MV-4-11 (cell line): ENCODE measurements around the gene ADAMTS18.

Experiments
- DNase-seq: peaks from one replicate; lab custom pipeline; 2025; lab: John Stamatoyannopoulos, UW

ADAMTS18 gene

DNA sequence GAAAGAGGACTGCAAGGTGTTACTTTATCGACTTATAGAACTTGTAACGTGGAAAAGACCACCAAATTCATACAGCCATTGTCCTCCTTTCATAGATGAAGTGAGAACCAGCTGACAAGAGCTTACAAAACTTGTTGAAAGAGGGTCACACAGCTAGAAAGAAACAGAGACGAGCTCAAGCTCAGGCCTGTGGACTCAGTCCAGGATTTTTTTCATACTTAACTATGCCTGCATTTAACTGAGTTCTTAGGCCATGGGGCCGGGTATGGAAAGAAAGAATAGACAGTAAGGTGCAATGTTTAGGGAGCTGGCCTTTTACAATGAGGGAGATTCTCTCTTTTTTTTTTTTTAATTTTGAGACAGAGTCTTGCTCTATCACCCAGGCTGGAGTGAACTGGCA, 106.1 kb downstream of the ADAMTS18 start:
- DNase-seq = no peak

DNA sequence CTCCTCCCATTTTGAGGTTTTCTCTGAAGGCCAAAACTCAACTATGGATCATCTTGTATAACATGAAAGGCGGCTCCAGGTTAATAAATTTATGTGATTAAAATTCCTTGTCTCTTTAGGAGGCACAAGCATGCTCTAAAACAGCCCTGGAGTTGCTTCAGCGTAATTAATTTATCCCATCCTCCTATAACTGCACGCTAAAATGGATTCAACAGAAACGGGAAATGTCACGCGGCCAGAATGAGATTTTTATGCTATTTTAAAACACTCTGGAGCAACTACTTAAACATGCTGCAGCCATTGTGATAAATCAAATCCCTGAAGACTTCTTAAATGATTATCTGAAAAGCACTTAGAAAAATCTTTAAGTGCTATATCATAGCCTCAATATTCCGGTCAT, 106.6 kb downstream of the ADAMTS18 start:
- no peak for DNase-seq

DNA sequence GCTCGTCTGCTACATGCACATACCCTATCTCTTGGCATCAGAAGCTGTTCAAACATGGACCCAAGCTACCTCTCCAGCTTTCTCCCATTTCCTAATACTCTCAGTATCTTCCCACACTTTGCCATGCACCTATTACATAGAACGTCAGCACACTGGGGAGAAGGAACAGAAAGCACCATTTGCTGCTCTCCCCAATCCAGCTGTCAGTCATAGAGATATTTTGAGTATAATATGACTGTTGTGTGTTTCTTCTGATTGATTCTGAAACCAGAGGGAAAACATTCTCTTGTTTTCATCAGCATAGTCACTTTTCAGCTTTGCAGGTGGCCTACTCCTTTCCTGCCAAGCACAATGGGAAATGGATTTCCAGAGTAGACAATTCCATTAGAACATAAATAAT, 107.1 kb downstream of the ADAMTS18 start:
- DNase-seq = no peak

DNA sequence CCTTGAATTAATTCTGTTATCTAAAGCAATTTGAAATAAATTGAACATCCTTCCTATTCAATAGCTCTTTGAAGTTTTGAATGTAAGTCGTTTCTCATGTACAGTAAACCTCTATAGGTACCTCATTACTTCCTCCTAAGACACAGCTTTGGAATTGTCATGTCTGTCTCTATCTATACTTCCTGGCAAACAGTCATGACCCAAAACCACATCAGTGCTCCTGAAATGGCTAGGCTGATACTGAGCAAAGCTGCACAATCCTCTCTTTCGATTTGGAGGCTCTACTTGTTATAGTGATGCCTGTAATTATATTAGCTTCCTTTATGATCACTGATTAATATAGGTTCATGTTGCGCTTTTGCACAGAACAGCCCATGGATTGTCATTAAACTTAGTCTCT, 110.1 kb downstream of the ADAMTS18 start:
- no peak for DNase-seq

DNA sequence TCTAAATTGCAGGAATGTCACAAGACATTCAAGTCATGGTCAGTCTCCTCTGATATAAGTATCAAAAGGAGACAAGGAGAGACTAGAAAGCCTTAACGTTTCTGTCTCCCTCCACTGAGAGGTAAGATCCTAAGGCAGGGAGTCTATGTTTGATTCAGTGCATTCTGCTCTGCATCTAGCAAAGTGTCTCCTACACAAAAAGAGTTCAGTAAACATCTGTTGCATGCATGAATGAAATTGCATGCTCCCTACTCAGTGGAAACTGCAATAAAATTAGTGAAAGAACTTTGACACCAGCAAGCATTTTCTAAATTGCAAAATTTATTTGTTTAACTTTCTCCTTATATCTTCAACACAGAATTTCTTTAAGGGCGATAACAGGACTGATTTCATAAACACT, 111.1 kb downstream of the ADAMTS18 start:
- DNase-seq = no peak

DNA sequence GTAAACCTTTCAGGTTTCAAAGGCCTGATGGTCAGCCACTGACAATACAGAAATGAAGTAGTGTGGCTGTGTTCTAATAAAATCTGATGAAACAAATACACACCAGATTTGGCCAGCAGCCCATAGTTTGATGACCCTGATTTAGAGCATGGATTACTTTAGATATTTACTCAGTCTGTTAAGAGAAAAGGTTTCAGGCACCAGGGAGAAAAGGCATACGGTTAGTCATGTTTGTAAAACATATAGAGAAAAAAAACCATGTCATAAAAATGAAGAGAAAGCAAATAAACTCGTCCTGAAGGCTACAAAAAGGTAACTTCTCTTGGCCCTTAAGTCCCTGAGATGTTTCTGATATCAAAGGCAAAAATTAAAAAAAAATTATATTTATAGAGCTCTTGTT, 112.1 kb downstream of the ADAMTS18 start:
- DNase-seq = no peak

DNA sequence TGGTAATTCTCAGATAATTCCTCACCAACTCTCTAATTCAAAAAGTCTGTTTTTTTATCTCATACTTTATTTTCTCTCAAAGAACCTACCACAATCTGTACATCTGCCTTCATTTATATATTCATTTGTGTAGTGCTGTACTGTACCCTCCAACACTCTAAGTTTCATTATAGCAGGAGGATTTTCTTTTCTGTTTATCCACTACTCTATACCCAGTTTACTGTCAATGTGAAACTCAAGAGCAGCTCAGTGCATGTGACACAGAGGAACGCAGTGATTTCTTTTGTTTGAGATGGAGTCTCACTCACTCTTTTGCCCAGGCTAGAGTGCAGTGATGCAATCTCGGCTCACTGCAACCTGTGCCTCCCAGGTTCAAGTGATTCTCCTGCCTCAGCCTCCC, 117.8 kb downstream of the ADAMTS18 start:
- DNase-seq = no peak

DNA sequence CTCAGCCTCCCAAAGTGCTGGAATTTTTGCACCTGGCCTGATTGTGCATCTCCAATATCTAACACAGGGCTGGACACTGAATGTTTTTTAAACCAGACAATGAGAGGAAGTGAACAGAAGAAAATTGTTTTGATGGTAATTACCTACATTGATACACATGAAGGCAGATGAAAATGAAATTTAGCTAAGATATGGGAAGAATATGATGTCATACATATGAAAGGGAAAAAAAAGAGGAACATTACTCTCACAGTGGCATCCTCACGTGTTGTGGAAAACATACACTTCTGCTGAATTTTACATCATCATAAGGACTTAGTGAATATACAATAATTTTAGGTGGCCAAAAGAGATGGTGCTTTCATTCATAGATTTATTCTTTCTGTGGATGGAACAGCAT, 124.0 kb downstream of the ADAMTS18 start:
- DNase-seq = no peak

DNA sequence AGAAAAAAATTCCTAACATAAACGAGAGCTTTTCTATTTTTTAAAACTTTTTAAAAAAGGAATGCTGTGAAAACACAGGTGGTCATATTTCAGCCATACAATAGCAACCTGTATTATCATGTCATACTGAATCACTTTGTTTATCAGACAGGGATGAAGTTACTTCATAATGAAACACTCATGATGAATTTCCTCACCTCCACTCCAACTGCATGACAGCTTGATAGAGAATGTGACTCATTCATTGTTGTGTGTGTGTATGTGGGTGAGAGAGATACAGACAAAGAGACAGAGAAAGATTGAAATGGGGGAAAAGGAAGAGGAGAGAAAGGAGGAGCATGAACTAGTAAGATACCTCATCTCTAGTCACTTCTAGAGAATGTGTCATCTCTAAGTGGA, 126.7 kb downstream of the ADAMTS18 start:
- no peak for DNase-seq

DNA sequence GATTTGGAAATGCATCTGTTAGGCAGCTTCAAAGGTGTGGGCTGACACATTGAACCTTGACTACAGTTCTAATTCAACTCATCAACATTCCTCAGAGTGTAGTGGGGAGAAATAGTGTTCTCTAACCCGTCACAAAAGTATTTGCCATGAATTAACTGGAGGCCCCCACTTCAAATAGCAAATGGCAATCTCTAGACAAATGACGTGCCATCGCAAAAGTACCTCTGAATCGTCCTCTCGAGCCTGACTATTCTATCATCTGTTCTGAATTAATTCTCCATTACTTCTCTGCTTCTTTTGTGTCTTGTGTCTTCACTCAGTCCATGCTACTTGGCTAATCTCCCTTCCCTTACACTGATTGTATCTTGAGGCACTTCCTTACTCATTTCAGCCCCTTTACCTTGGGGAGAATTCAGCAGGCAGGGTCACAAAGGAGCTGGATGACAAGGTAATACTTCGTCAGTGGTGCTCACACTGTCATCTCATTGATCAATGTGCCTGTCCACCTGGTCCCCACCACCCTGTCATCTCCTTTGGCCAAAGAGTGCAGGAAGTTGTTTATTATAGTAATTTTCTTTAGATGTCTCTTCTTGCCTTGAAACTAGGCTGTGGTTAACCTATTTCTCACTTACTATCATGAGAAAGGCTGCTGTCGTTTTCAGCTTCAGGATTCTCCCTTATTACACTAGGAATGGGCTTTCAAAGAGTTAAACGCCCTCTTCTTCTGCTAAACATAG, 127.2 kb downstream of the ADAMTS18 start:
- DNase-seq = no peak

DNA sequence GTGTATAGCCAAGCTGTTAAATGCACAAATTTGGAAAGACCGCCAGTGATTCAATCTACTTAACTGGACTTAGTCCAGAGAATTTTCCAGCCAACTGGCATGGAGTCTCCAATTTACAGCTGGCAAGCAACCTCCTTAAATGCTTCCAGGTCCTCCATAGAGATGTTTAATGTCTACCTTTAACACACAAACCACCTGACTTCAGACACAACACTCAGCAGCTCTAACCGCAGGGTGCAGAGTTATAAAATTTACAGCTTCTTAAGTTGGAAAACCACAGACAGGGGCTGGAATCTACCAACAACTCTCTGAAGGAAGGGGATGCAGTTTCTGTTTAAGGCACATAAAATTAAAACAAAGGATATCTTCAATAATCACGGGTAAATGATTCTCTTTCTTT, 128.8 kb downstream of the ADAMTS18 start:
- no peak for DNase-seq

DNA sequence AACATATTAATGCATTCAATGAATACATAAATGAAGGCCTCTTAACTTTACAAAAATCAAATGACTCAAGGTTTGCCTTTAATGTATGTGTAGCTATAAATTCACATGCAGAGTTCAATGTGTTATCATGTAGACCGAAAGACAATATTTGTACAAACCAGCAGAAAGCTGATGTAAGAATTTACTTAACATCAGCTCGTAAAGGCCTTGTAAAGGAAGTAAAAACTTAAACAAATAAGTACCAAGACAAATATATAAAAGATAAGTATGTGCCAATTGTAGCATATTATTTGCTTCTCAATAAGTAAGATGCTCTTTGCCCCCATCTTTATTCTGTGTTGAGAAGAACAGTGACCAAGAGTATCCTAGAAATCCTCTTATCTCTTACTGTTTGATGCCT, 130.0 kb downstream of the ADAMTS18 start:
- no peak for DNase-seq

DNA sequence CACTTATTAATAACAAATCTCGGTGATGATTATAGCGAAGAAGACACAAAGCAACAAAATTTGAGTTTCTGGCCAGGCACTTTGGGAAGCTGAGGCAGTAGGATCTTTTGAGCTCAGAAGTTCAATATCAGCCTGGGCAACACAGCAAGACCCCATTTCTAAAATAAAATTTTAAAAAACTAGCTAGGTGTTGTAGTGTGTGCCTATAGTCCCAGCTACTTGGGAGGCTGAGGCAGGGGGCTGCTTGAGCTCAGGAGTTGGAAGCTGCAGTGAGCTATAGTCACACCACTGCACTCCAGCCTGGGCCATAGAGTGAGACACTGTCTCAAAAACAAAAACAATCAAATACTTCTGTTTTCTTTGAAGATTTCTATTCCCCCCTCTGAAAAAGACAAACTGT, 130.7 kb downstream of the ADAMTS18 start:
- DNase-seq = no peak

DNA sequence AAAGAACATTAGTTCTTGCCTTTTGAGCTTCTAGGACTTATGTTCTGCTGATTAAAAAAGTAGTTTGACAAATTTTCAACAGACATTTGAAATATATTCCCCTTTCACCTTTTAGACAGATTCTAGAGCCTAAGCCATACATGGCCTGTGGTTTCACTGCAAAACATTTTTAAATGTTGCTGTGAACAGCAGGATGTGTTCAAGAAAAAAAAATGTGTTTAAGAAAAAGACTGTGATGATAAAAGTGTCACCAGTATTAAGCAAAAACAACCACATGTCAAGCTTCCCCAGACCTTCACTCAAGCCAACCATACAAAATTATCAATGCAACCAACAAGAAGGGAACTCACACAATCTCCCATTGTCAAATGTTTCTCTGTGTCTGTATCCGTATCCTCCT, 132.2 kb downstream of the ADAMTS18 start:
- DNase-seq = no peak

DNA sequence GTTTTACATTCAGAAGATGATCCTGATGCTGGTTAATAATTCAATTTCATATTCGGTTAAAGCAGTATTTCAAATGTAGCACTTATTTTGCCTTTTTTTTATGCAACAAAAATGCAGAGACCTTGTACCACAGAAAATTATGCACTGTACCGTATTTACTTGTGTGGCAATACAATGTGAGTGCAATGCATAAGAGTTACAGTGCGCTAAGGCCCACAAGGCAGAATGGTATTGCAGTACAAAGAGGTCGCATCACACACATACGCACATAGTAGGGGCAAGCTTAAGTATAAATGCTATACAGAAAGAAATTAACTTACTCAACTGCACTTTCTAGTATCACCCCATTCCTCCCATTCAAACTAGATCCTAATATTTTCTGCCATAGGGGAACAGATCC, 132.6 kb downstream of the ADAMTS18 start:
- no peak for DNase-seq

DNA sequence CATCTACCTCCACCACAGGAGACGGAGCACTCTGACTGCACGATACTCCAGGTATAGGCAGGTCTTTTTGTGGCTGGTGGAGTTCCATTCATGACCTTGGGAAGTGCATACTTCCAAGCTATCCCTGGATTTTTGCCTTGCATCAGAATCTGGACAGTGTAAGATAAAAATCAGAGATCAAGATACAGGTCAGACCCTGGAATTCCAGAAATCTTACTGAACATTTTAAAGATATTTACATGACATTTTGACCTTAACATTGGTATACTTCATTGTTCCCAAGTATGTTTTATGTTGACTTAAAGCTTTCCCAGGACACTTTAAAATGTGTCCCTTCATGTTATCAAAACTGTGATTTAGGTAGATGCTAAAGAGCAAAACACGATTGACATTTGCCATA, 134.6 kb downstream of the ADAMTS18 start:
- no peak for DNase-seq

DNA sequence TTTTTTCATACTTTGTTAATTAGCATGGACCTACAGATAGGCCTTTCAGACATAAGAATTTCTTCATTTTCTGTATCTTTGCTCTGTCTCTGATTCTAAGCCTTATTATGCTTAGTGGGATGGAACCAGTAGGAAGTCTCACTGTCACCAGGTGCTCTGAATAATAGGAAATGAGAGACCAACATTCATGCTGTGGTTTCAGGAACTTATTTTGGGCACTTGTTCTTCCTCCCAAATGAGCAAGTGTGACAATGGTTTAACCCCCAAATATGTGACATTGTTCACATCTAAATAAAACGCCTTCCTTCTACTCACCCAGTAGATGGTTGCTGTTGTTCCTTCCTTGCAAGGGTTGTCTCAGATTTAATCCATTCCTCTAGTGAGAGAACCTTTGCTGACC, 135.4 kb downstream of the ADAMTS18 start:
- DNase-seq = no peak

DNA sequence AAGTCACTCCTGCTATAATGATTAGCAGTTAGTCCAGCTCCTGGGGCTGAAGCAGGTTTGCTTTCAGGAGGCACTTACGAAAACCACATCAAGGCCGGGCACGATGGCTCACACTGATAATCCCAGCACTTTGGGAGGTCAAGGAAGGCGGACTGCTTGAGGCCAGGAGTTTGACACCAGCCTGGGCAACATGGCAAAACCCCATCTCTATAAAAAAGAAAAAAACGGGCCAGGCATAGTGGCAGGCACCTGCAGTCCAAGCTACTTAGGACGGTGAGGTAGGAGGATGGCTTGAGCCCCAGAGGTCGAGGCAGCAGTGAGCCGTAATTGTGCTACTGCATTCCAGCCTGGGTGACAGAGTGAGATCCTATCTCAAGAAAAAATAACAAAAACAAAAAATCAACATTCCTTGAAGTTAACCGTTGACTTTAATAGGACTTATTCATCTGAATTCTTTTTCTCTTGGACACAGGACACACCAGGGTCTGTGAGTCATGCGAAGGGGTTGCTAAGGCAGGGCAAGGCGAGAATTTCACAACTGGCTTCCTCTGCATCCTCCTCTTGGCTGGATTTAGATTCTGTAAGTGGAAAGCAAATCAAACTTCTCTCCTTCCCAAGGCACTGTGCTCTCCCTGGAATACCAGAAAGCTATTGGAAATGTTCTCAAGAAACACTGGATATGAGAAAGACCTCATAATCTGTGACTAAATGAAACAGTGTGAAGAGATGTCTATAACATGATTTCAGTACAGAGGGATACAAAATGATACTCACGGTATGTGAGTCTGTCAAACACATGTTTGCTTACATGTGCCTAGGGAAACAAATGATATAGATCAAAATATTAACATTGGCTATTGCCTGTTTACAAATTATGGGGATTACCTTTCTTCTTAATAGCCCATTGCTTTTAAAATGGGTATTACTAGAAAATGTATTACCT, 136.1 kb downstream of the ADAMTS18 start:
- DNase-seq = peak; percentile 33

DNA sequence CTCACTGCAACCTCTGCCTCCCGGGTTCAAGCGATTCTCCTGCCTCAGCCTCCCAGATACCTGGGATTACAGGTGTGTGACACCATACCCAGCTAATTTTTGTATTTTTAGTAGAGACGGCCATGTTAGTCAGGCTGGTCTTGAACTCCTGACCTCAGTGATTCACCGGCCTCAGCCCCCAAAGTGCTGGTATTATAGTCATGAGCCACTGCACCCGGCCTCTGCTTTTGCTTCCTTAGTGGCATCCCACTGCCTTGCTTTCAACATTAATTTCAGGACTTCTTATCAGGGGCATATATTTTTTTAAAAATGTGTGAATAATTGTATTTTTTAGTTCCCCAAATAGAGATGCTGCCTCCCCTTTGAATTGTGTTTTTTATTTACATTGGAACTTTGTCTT, 136.8 kb downstream of the ADAMTS18 start:
- peak; percentile 3 for DNase-seq

DNA sequence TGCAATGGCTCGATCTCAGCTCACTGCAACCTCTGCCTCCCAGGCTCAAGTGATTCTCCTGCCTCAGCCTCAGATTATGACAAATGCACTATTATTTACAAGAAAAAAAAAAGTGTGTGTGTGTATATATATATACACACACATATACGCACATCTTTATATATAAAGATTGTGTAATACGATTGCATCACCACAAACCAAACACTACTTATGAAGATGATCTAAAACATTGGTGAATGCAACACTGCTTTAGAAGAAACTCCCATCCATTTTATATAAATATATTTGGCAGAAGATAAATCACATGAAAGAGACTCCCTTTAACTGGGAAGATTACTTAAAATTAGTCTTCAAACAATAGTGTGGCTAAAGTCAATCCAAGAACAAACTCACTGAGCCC, 138.9 kb downstream of the ADAMTS18 start:
- DNase-seq = no peak

DNA sequence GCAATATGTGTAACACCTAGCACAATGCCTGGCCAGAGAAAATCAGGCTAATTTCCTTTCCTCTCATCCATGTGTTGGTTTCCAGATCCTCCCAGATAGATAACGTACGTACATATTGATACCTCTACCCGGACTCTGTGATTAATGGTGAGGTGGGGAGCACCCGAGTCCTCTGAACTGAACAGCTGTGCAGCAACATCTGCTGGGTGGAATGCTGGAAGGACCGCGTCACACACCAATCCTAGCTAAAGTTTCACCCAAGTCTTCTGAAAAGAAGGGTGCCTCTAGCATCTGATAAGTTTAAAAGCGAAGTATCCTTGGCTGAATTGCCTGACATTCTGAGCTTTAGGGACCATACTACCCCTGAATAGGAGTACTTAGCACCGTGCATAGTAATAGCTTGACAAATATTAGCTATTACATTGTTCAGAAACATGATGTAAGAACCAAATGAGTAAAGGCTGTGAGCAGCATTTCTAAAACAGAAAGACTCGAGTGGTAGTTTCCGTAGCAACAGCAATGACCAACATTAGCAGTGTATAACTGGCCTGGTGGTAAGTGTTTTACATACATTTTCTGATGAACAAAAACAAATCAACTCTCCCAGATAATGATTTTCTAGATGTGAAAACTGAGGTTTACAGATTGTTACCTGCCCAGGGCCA, 144.3 kb downstream of the ADAMTS18 start:
- no peak for DNase-seq

DNA sequence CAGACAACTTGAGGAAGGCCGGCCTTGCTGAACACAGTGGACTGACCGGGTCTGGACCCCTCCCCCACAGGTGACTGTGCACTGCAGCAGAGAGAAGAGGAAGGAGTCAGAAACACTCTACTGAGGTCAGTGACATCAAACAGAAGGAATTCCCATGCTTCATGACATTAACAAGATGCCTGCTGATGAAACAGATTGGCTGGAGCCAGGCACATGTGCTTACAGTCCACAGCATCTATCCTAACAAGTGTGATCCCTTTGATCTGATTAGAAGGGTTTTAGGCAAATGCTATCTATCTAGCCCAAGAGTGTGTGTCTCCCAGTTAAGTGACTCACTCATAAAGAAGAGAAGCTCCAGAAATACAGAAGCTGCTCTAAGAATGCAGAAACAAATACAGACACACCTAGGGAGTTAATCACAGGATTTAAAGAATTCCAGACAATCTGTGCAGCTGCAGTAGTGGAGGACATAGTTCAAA, 145.5 kb downstream of the ADAMTS18 start:
- DNase-seq = no peak

DNA sequence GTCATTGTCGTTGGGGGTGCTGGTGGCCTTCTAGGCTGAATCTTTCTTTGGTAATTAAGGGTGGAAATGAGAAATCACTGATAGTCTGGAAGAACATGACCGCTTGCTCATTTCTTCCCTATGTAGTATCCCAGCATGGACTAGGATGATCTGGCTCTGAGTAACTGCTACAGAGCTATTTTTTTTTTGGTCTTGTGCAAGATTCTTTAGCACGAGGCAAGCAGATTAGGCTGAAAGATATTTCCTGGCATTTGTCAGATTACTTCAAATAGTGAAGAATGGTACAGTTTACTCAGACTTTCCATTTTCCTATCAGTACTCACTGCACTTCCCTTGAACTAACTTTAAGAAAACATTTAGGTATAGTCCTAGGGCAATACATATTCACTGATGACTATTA, 146.6 kb downstream of the ADAMTS18 start:
- DNase-seq = no peak
